ENCODE measurements around the gene LYSMD4.
A peak's percentile ranks its signal among the peaks of the same experiment; 100 is the strongest.

Gene LYSMD4

GRCh38 chr15:99722406-99722805 is 10.8 kb downstream of the LYSMD4 start (continued):
- TF ChIP-seq BACH2 (CRISPR knock-in tag; IDR thresholded peaks at IDR 0.05; ENCODE audit: borderline replicate concordance) (no peak), SNAI2 (CRISPR knock-in tag; IDR thresholded peaks at IDR 0.05) (no peak), ZC3H10 (CRISPR knock-in tag; IDR thresholded peaks at IDR 0.05) (no peak)

GRCh38 chr15:99721896-99722295 is 11.3 kb downstream of the LYSMD4 start:
- no peak for ATAC-seq
- TF ChIP-seq BACH2 (CRISPR knock-in tag; IDR thresholded peaks at IDR 0.05; ENCODE audit: borderline replicate concordance): no peak
- TF ChIP-seq ZNF70 (CRISPR knock-in tag; IDR thresholded peaks at IDR 0.05): no peak
- TF ChIP-seq, protein P1, sequence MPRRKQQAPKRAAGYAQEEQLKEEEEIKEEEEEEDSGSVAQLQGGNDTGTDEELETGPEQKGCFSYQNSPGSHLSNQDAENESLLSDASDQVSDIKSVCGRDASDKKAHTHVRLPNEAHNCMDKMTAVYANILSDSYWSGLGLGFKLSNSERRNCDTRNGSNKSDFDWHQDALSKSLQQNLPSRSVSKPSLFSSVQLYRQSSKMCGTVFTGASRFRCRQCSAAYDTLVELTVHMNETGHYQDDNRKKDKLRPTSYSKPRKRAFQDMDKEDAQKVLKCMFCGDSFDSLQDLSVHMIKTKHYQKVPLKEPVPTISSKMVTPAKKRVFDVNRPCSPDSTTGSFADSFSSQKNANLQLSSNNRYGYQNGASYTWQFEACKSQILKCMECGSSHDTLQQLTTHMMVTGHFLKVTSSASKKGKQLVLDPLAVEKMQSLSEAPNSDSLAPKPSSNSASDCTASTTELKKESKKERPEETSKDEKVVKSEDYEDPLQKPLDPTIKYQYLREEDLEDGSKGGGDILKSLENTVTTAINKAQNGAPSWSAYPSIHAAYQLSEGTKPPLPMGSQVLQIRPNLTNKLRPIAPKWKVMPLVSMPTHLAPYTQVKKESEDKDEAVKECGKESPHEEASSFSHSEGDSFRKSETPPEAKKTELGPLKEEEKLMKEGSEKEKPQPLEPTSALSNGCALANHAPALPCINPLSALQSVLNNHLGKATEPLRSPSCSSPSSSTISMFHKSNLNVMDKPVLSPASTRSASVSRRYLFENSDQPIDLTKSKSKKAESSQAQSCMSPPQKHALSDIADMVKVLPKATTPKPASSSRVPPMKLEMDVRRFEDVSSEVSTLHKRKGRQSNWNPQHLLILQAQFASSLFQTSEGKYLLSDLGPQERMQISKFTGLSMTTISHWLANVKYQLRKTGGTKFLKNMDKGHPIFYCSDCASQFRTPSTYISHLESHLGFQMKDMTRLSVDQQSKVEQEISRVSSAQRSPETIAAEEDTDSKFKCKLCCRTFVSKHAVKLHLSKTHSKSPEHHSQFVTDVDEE (CRISPR knock-in tag; IDR thresholded peaks at IDR 0.05): no peak

DNA sequence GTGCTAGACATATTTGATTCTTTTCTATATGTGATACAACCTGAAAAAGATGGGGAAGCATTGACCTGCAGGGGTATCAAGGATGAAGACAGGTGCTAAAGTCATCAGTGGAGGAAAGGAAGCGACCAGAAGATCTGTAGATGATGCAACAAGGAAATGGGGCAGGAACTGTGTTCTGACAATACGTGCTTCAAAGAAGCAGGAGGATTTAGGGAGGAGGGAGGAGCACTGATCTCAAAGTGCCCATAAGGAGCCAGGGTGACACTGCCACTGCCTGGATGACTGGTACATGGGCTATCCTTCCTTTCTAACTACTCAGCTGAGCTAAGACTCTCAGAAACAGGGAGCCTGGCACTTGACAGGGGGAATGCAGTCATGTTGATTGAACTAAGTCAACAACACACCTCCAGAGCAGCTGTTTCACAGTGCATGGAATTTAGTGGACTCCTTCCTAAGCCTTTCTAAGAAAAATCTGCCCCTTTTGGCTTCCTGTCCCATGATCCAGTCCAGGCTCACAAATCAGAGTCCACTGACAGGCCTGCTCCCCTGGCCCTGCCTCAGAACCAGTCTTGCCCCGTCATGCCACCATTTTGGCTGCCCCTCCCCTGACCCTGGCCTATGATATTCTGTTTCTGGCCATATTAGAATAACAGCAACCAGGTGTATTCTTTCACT is 12.0 kb downstream of the LYSMD4 start:
- ATAC-seq: no peak
- TF ChIP-seq ZNF70 (CRISPR knock-in tag; IDR thresholded peaks at IDR 0.05) (no peak), TCF4 (CRISPR knock-in tag; IDR thresholded peaks at IDR 0.05; ENCODE audit: borderline replicate concordance) (no peak), CSDC2 (CRISPR knock-in tag; IDR thresholded peaks at IDR 0.05) (no peak), OSR1 (CRISPR knock-in tag; IDR thresholded peaks at IDR 0.05) (no peak), BACH2 (CRISPR knock-in tag; IDR thresholded peaks at IDR 0.05; ENCODE audit: borderline replicate concordance) (no peak)

GRCh38 chr15:99720533-99720932 is 12.7 kb downstream of the LYSMD4 start:
- TF ChIP-seq ESRRG (CRISPR knock-in tag; IDR thresholded peaks at IDR 0.05) (no peak), PATZ1 (CRISPR knock-in tag; IDR thresholded peaks at IDR 0.05; ENCODE audit: borderline replicate concordance) (no peak), BACH2 (CRISPR knock-in tag; IDR thresholded peaks at IDR 0.05; ENCODE audit: borderline replicate concordance) (no peak), CSDC2 (CRISPR knock-in tag; IDR thresholded peaks at IDR 0.05) (no peak), ZFP3 (CRISPR knock-in tag; IDR thresholded peaks at IDR 0.05) (no peak), OSR1 (CRISPR knock-in tag; IDR thresholded peaks at IDR 0.05) (no peak), RARB (CRISPR knock-in tag; IDR thresholded peaks at IDR 0.05) (no peak), TOX (CRISPR knock-in tag; IDR thresholded peaks at IDR 0.05; ENCODE audit: borderline replicate concordance) (no peak), ZNF8 (CRISPR knock-in tag; IDR thresholded peaks at IDR 0.05) (no peak), ARNTL (CRISPR knock-in tag; IDR thresholded peaks at IDR 0.05; ENCODE audit: borderline replicate concordance, low read depth) (no peak), ZC3H10 (CRISPR knock-in tag; IDR thresholded peaks at IDR 0.05) (no peak), TCF4 (CRISPR knock-in tag; IDR thresholded peaks at IDR 0.05; ENCODE audit: borderline replicate concordance) (no peak), ZNF565 (CRISPR knock-in tag; conservative IDR thresholded peaks at IDR 0.05; ENCODE audit: low read depth) (no peak)
- TF ChIP-seq, protein P1 (CRISPR knock-in tag; IDR thresholded peaks at IDR 0.05): no peak
- ATAC-seq: no peak

- no peak for TF ChIP-seq CSDC2 (CRISPR knock-in tag; IDR thresholded peaks at IDR 0.05)
- no peak for TF ChIP-seq SNAI2 (CRISPR knock-in tag; IDR thresholded peaks at IDR 0.05)
- no peak for TF ChIP-seq CSRNP3 (CRISPR knock-in tag; IDR thresholded peaks at IDR 0.05)
- TF ChIP-seq, protein P1 (CRISPR knock-in tag; IDR thresholded peaks at IDR 0.05): no peak
- no peak for TF ChIP-seq BACH2 (CRISPR knock-in tag; IDR thresholded peaks at IDR 0.05; ENCODE audit: borderline replicate concordance)
- no peak for TF ChIP-seq OSR1 (CRISPR knock-in tag; IDR thresholded peaks at IDR 0.05)
- no peak for TF ChIP-seq ZFP30 (CRISPR knock-in tag; IDR thresholded peaks at IDR 0.05)
- TF ChIP-seq PPARA (CRISPR knock-in tag; IDR thresholded peaks at IDR 0.05; ENCODE audit: borderline replicate concordance): no peak
- TF ChIP-seq ZFP3 (CRISPR knock-in tag; IDR thresholded peaks at IDR 0.05): no peak
- no peak for TF ChIP-seq TOX (CRISPR knock-in tag; IDR thresholded peaks at IDR 0.05; ENCODE audit: borderline replicate concordance)
- no peak for TF ChIP-seq ZNF565 (CRISPR knock-in tag; conservative IDR thresholded peaks at IDR 0.05; ENCODE audit: low read depth)
- TF ChIP-seq GLIS3 (CRISPR knock-in tag; IDR thresholded peaks at IDR 0.05): no peak
- peak; percentile 42; the same call in 2 of the 3 replicates for ATAC-seq
These were observed 14.1 kb downstream of the LYSMD4 start for GRCh38 chr15:99719096-99719541.
